ENCODE data around the gene AFF4. TPM values are rescaled to one million over a fixed set of nuclear protein-coding genes. Genes with fewer than 3 reads are reported as not detected.

AFF4 gene
- total RNA-seq, 1 donor from 2014 or later, result 87.4 TPM

DNA sequence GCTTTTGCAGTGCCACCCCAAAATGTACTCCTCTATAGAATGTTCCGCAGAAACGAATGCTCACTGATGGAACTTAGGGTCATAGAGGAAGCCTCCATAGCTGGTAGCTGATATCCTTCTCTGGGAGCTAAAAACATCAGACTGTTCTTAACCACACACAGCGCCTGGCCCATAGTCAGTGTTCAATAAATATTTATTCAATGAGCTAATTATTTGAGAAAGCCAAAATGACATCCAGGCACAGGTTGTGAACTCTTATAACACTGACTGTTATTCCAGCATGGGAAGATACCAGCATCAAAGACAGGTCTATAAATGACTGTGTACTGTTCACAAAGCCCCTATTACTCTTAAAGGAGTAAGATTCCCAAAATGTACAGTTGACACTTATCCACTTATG lies 110.1 kb downstream of the AFF4 start:
- no peak for DNase-seq (ENCODE audit: low spot score)
- Mint-ChIP-seq H3K27me3 (ENCODE audit: unreplicated experiment) (peaks cover 3% of the 10 kb centered on the region), H3K27ac (ENCODE audit: unreplicated experiment) (no peak overlapping the region), H3K9me3 (ENCODE audit: unreplicated experiment) (no peaks in the 10 kb centered on the region), H3K4me3 (ENCODE audit: unreplicated experiment) (no peak overlapping the region), H3K36me3 (ENCODE audit: low read depth, unreplicated experiment) (no peaks in the 10 kb centered on the region), H3K4me1 (ENCODE audit: unreplicated experiment) (peaks cover 5% of the 10 kb centered on the region)
- TF ChIP-seq, protein P1, sequence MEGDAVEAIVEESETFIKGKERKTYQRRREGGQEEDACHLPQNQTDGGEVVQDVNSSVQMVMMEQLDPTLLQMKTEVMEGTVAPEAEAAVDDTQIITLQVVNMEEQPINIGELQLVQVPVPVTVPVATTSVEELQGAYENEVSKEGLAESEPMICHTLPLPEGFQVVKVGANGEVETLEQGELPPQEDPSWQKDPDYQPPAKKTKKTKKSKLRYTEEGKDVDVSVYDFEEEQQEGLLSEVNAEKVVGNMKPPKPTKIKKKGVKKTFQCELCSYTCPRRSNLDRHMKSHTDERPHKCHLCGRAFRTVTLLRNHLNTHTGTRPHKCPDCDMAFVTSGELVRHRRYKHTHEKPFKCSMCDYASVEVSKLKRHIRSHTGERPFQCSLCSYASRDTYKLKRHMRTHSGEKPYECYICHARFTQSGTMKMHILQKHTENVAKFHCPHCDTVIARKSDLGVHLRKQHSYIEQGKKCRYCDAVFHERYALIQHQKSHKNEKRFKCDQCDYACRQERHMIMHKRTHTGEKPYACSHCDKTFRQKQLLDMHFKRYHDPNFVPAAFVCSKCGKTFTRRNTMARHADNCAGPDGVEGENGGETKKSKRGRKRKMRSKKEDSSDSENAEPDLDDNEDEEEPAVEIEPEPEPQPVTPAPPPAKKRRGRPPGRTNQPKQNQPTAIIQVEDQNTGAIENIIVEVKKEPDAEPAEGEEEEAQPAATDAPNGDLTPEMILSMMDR (IDR thresholded peaks at IDR 0.05; ENCODE audit: unreplicated experiment), result no peak

DNA sequence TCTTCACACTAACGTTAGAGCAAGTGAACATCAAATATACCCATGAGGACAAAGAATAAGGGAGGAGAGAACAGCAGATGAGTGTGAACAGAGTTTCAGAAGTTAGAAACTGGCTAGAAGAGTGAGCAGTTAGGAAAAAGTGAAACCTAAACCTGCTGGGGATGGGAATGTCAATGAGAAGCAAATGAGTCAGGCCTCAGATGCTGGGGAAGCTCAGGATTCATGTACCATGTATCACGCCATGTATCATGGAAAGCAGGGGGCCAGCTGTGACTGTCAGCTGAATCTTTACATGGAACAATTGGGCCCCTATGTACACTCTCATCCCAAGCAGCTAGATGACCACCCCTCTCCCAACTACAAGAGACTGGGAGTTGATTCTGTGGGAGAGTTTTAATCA lies 113.4 kb downstream of the AFF4 start:
- H3K9me3 Mint-ChIP-seq (ENCODE audit: unreplicated experiment), result no peaks in the 10 kb centered on the region
- H3K27ac Mint-ChIP-seq (ENCODE audit: unreplicated experiment), result no peak overlapping the region
- DNase-seq (ENCODE audit: low spot score), result no peak
- TF ChIP-seq, protein P1 (IDR thresholded peaks at IDR 0.05; ENCODE audit: unreplicated experiment), result no peak
- H3K4me1 Mint-ChIP-seq (ENCODE audit: unreplicated experiment), result peaks cover 5% of the 10 kb centered on the region
- H3K27me3 Mint-ChIP-seq (ENCODE audit: unreplicated experiment), result peaks cover 5% of the 10 kb centered on the region
- no peaks in the 10 kb centered on the region for H3K36me3 Mint-ChIP-seq (ENCODE audit: low read depth, unreplicated experiment)
- no peak overlapping the region for H3K4me3 Mint-ChIP-seq (ENCODE audit: unreplicated experiment)

DNA sequence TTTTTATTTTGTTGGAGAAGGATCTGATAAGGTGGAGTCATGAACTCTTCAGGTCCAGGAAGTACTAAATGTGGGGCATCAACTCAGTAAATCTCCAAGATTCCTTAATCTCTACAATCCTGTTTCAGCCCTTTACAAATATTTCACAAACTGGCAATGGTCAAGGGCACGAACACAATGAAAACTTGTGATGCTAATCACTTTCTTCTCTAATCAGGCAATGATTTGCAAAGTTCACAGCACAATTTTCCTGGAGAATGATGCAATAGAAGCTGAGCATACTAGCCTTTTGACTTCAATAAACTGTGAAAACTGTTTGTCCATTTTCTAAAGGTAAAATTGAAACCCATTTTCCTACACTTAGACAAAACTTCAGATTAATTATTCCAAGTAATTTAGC lies 114.1 kb downstream of the AFF4 start:
- H3K4me3 Mint-ChIP-seq (ENCODE audit: unreplicated experiment), result no peak overlapping the region
- TF ChIP-seq, protein P1 (IDR thresholded peaks at IDR 0.05; ENCODE audit: unreplicated experiment), result no peak
- peaks cover 4% of the 10 kb centered on the region for H3K27me3 Mint-ChIP-seq (ENCODE audit: unreplicated experiment)
- no peaks in the 10 kb centered on the region for H3K36me3 Mint-ChIP-seq (ENCODE audit: low read depth, unreplicated experiment)
- H3K4me1 Mint-ChIP-seq (ENCODE audit: unreplicated experiment), result peaks cover 5% of the 10 kb centered on the region
- H3K9me3 Mint-ChIP-seq (ENCODE audit: unreplicated experiment), result no peaks in the 10 kb centered on the region
- H3K27ac Mint-ChIP-seq (ENCODE audit: unreplicated experiment), result no peak overlapping the region
- no peak for DNase-seq (ENCODE audit: low spot score)

DNA sequence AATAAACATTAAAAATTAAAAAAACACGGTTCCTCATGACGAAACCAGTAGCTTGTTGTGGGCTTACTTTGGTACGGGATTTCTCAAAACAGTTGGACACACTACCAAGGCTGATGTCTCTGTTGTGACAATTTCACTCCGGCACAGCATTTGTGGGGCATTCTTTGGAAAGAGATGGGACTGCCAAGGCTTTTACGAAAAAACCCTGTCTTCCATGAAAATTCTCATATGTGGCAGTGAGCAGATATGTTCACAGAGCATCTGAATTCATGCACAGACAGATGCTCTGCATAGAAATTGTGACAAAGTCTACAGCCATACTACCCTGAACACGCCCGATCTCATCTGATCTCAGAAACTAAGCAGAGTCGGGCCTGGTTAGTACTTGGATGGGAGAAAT lies 115.2 kb downstream of the AFF4 start:
- no peak overlapping the region for H3K4me3 Mint-ChIP-seq (ENCODE audit: unreplicated experiment)

DNA sequence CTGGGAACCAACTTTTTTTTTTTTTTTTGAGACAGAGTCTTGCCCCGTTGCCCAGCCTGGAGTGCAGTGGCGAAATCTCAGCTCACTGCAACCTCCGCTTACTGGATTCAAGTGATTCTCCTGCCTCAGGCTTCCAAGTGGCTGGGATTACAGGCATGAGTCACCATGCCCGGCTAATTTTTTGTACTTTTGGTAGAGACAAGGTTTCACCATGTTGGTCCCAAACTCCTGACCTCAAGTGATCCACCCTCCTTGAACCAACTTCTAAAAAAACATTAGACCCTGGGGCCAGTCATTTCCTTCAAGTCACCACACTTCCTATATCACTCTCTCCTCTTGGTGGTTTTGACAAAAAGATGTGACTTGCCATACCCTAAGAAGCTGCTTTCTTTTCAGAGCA lies 122.1 kb downstream of the AFF4 start:
- Mint-ChIP-seq H3K4me1 (ENCODE audit: unreplicated experiment) (peaks cover 29% of the 10 kb centered on the region), H3K27me3 (ENCODE audit: unreplicated experiment) (peaks cover 2% of the 10 kb centered on the region), H3K27ac (ENCODE audit: unreplicated experiment) (no peak overlapping the region), H3K4me3 (ENCODE audit: unreplicated experiment) (no peak overlapping the region), H3K9me3 (ENCODE audit: unreplicated experiment) (no peaks in the 10 kb centered on the region), H3K36me3 (ENCODE audit: low read depth, unreplicated experiment) (no peaks in the 10 kb centered on the region)
- DNase-seq (ENCODE audit: low spot score), result no peak
- TF ChIP-seq, protein P1 (IDR thresholded peaks at IDR 0.05; ENCODE audit: unreplicated experiment), result no peak

More for the DNA sequence above, 115.2 kb downstream of the AFF4 start:
- TF ChIP-seq, protein P1 (IDR thresholded peaks at IDR 0.05; ENCODE audit: unreplicated experiment), result no peak
- H3K4me1 Mint-ChIP-seq (ENCODE audit: unreplicated experiment), result no peaks in the 10 kb centered on the region
- no peaks in the 10 kb centered on the region for H3K36me3 Mint-ChIP-seq (ENCODE audit: low read depth, unreplicated experiment)
- no peak overlapping the region for H3K27ac Mint-ChIP-seq (ENCODE audit: unreplicated experiment)
- no peaks in the 10 kb centered on the region for H3K9me3 Mint-ChIP-seq (ENCODE audit: unreplicated experiment)
- H3K27me3 Mint-ChIP-seq (ENCODE audit: unreplicated experiment), result peaks cover 4% of the 10 kb centered on the region
- DNase-seq (ENCODE audit: low spot score), result no peak
